SK-N-SH treated with all-trans-retinoic acid at 6 μM for 48 hours (cell line): Measurements from ENCODE around the gene PTGIS.

Source experiments
- ATAC-seq: fragments of 200-7000 bp; cut with Tn5 transposase; 3 replicates; pipeline ENCODE4 v1.9.1; 2020; ENCODE audit warnings: mild to moderate bottlenecking, moderate library complexity
- ARNTL ChIP-seq: fragments of 450-650 bp; formaldehyde crosslinking; IDR thresholded peaks from 2 replicates; pipeline ENCODE4 v1.5.0; 2020; ENCODE audit warnings: low read depth, mild to moderate bottlenecking, moderate library complexity, borderline replicate concordance
- BACH2 ChIP-seq: fragments of 250-450 bp; sonication (Bioruptor Pico); IDR thresholded peaks from 2 replicates; pipeline ENCODE4 v1.9.0; 2021; ENCODE audit warnings: mild to moderate bottlenecking, borderline replicate concordance
- CREB5 ChIP-seq: fragments of 250-450 bp; sonication (Bioruptor Pico); IDR thresholded peaks from 2 replicates; pipeline ENCODE4 v1.5.1; 2020; ENCODE audit warnings: low read depth, mild to moderate bottlenecking, moderate library complexity
- CSDC2 ChIP-seq: fragments of 250-450 bp; sonication (Bioruptor Pico); IDR thresholded peaks from 2 replicates; pipeline ENCODE4 v1.5.0; 2020; ENCODE audit warnings: mild to moderate bottlenecking, moderate library complexity
- CSRNP3 ChIP-seq: fragments of 250-450 bp; sonication (Bioruptor Pico); IDR thresholded peaks from 2 replicates; pipeline ENCODE4 v1.5.1; 2021; ENCODE audit warnings: mild to moderate bottlenecking, moderate library complexity
- ESRRG ChIP-seq: fragments of 250-450 bp; sonication (Bioruptor Pico); IDR thresholded peaks from 2 replicates; pipeline ENCODE4 v1.6.1; 2021; ENCODE audit warnings: mild to moderate bottlenecking
- GLIS3 ChIP-seq: fragments of 250-450 bp; sonication (Bioruptor Pico); IDR thresholded peaks from 2 replicates; pipeline ENCODE4 v1.5.0; 2020; ENCODE audit warnings: mild to moderate bottlenecking, moderate library complexity
- ISL1 ChIP-seq: fragments of 250-450 bp; sonication (Bioruptor Pico); IDR thresholded peaks from 2 replicates; pipeline ENCODE4 v2.1.2; 2022; ENCODE audit warnings: mild to moderate bottlenecking, moderate library complexity
- OSR1 ChIP-seq: fragments of 250-450 bp; sonication (Bioruptor Pico); IDR thresholded peaks from 2 replicates; pipeline ENCODE4 v1.8.0; 2022; ENCODE audit warnings: moderate library complexity, mild to moderate bottlenecking, inconsistent platforms
- PATZ1 ChIP-seq: fragments of 250-450 bp; sonication (Bioruptor Pico); IDR thresholded peaks from 2 replicates; pipeline ENCODE4 v1.8.0; 2020; ENCODE audit warnings: mild to moderate bottlenecking, moderate library complexity, borderline replicate concordance
- PPARA ChIP-seq: fragments of 250-450 bp; sonication (Bioruptor Pico); IDR thresholded peaks from 2 replicates; pipeline ENCODE4 v1.5.0; 2020; ENCODE audit warnings: mild to moderate bottlenecking, borderline replicate concordance
- RARB ChIP-seq: fragments of 250-450 bp; sonication (Bioruptor Pico); IDR thresholded peaks from 2 replicates; pipeline ENCODE4 v1.8.0; 2021; ENCODE audit warnings: mild to moderate bottlenecking, moderate library complexity
- SNAI2 ChIP-seq: fragments of 250-450 bp; sonication (Bioruptor Pico); IDR thresholded peaks from 2 replicates; pipeline ENCODE4 v1.5.0; 2020; ENCODE audit warnings: mild to moderate bottlenecking, moderate library complexity
- TOX ChIP-seq: fragments of 250-450 bp; sonication (Bioruptor Pico); IDR thresholded peaks from 2 replicates; pipeline ENCODE4 v1.8.0; 2021; ENCODE audit warnings: mild to moderate bottlenecking, moderate library complexity, borderline replicate concordance
- ZC3H10 ChIP-seq: fragments of 250-450 bp; sonication (Bioruptor Pico); IDR thresholded peaks from 2 replicates; pipeline ENCODE4 v1.5.1; 2021; ENCODE audit warnings: mild to moderate bottlenecking, moderate library complexity
- ZFP3 ChIP-seq: fragments of 250-450 bp; sonication (Bioruptor Pico); IDR thresholded peaks from 2 replicates; pipeline ENCODE4 v1.5.0; 2020; ENCODE audit warnings: mild to moderate bottlenecking, moderate library complexity
- ZFP30 ChIP-seq: fragments of 450-650 bp; formaldehyde crosslinking; IDR thresholded peaks from 2 replicates; pipeline ENCODE4 v1.5.0; 2022; ENCODE audit warnings: mild to moderate bottlenecking, moderate library complexity
- ZNF565 ChIP-seq: fragments of 450-650 bp; formaldehyde crosslinking; conservative IDR thresholded peaks from 2 replicates; pipeline ENCODE4 v1.5.0; 2020; ENCODE audit warnings: low read depth, mild to moderate bottlenecking, moderate library complexity
- ZNF70 ChIP-seq: fragments of 450-650 bp; formaldehyde crosslinking; IDR thresholded peaks from 2 replicates; pipeline ENCODE4 v1.5.0; 2020; ENCODE audit warnings: mild to moderate bottlenecking, moderate library complexity
- ZNF8 ChIP-seq: fragments of 450-650 bp; formaldehyde crosslinking; IDR thresholded peaks from 2 replicates; pipeline ENCODE4 v1.5.0; 2020; ENCODE audit warnings: mild to moderate bottlenecking, moderate library complexity
- TF ChIP-seq, protein P1 (sequence below): fragments of 250-450 bp; sonication (Bioruptor Pico); IDR thresholded peaks from 2 replicates; pipeline ENCODE4 v1.8.0; 2021; ENCODE audit warnings: low read depth, mild to moderate bottlenecking, moderate library complexity, borderline replicate concordance

PTGIS gene

GRCh38 chr20:49569411-49570115, 1.6 kb upstream of the PTGIS start:
- no peak for ATAC-seq
- TF ChIP-seq PPARA (CRISPR knock-in tag) = no peak
- no peak for TF ChIP-seq ARNTL (CRISPR knock-in tag)
- TF ChIP-seq GLIS3 = no peak
- no peak for TF ChIP-seq RARB (CRISPR knock-in tag)
- no peak for TF ChIP-seq ZFP3 (CRISPR knock-in tag)
- TF ChIP-seq OSR1 = no peak
- TF ChIP-seq TOX = no peak
- no peak for TF ChIP-seq ISL1 (CRISPR knock-in tag)
- no peak for TF ChIP-seq PATZ1 (CRISPR knock-in tag)
- TF ChIP-seq SNAI2 (CRISPR knock-in tag) = no peak
- no peak for TF ChIP-seq ZNF565 (CRISPR knock-in tag)
- no peak for TF ChIP-seq ZNF70
- TF ChIP-seq ESRRG (CRISPR knock-in tag) = no peak
- TF ChIP-seq CSDC2 = no peak
- TF ChIP-seq CSRNP3 (CRISPR knock-in tag) = no peak

DNA sequence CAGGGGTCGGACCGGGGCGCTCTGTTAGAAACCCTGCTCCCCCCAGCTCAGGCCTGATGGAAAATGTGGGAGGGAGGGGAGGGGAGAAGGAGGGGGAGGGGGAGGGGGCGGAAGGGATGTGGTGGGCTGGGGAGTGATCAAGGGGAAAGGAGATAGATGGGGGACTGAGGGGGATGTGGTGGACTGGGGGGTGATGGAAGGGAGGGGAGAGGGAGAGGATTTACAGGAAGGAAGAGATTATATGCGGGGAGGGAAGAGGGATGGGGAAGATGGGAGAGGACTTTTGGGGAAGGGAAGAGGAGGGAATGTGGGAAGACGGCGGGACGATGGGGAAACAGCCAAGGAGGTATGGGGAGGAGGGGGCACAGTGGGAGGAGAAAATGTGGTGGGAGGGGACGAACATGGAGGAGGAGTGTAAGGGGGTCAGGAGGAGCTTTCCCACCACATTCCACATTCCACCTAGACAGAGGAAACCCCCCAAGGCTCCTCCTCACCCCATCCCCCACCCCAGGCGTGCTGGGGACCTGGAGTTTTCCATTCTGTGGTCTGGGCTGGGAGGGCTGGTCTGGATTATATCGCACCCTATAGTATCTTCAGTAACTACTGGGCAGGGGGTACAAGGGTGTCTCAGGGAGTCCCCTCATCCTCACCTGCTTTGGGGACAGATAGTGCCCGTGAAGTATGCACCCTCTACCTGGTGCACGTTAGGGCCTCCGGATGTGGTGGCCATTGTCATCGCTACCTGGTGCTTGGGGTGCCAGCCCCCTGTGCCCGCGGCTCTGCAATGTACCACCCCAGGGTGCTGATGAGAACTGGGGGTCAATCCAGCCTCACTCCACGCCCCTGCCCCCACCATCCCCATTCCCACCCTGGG, 578 bp upstream of the PTGIS start:
- TF ChIP-seq CREB5 (CRISPR knock-in tag) (no peak), BACH2 (CRISPR knock-in tag) (no peak), PPARA (CRISPR knock-in tag) (no peak), ARNTL (CRISPR knock-in tag) (no peak), GLIS3 (no peak), ESRRG (CRISPR knock-in tag) (no peak), ZFP30 (CRISPR knock-in tag) (no peak), ZC3H10 (CRISPR knock-in tag) (no peak), CSRNP3 (CRISPR knock-in tag) (no peak), ZNF70 (no peak), ZFP3 (CRISPR knock-in tag) (no peak), ZNF8 (no peak)
- TF ChIP-seq, protein P1, sequence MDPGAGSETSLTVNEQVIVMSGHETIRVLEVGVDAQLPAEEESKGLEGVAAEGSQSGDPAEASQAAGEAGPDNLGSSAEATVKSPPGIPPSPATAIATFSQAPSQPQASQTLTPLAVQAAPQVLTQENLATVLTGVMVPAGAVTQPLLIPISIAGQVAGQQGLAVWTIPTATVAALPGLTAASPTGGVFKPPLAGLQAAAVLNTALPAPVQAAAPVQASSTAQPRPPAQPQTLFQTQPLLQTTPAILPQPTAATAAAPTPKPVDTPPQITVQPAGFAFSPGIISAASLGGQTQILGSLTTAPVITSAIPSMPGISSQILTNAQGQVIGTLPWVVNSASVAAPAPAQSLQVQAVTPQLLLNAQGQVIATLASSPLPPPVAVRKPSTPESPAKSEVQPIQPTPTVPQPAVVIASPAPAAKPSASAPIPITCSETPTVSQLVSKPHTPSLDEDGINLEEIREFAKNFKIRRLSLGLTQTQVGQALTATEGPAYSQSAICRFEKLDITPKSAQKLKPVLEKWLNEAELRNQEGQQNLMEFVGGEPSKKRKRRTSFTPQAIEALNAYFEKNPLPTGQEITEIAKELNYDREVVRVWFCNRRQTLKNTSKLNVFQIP (CRISPR knock-in tag) = no peak
- TF ChIP-seq, all 23 proteins: peak for 0
- no peak for ATAC-seq
